ENCODE measurements around the gene ENOX1.
A peak's percentile ranks its signal among the peaks of the same experiment; 100 is the strongest.

DNA sequence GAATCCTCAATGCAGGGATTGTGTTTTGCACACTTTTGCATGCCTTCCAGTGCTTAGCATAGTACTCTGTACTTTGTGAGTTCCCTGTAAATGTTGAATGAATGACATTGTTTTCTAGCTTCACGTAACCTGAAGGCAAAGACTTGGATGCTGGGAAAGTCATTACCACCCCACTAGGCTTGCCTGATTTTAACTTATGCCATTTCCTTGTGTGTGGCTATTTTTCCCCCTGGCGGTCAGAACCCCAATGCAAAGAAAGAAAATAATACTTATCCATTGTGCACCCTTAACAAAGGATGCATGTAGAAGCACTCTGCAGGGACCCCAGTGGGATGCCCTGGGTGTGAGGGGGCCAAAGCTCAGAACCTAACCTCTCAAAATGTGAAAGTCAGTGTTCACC is 1.2 kb upstream of the ENOX1 start:
- TF ChIP-seq, protein P1, sequence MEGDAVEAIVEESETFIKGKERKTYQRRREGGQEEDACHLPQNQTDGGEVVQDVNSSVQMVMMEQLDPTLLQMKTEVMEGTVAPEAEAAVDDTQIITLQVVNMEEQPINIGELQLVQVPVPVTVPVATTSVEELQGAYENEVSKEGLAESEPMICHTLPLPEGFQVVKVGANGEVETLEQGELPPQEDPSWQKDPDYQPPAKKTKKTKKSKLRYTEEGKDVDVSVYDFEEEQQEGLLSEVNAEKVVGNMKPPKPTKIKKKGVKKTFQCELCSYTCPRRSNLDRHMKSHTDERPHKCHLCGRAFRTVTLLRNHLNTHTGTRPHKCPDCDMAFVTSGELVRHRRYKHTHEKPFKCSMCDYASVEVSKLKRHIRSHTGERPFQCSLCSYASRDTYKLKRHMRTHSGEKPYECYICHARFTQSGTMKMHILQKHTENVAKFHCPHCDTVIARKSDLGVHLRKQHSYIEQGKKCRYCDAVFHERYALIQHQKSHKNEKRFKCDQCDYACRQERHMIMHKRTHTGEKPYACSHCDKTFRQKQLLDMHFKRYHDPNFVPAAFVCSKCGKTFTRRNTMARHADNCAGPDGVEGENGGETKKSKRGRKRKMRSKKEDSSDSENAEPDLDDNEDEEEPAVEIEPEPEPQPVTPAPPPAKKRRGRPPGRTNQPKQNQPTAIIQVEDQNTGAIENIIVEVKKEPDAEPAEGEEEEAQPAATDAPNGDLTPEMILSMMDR (conservative IDR thresholded peaks at IDR 0.05; ENCODE audit: low read depth, low read length), result peak; percentile 67
- no peak for TF ChIP-seq EZH2phosphoT487 (IDR thresholded peaks at IDR 0.05; ENCODE audit: borderline replicate concordance, low read length)
